ENCODE data around the gene CEP78.
A peak's percentile ranks its signal among the peaks of the same experiment; 100 is the strongest.
"Not testable (repeated sequence)": the region's sequence is repeated elsewhere in the genome, so short reads cannot be mapped to it uniquely, and the experiment has no call there.

CEP78 gene

DNA sequence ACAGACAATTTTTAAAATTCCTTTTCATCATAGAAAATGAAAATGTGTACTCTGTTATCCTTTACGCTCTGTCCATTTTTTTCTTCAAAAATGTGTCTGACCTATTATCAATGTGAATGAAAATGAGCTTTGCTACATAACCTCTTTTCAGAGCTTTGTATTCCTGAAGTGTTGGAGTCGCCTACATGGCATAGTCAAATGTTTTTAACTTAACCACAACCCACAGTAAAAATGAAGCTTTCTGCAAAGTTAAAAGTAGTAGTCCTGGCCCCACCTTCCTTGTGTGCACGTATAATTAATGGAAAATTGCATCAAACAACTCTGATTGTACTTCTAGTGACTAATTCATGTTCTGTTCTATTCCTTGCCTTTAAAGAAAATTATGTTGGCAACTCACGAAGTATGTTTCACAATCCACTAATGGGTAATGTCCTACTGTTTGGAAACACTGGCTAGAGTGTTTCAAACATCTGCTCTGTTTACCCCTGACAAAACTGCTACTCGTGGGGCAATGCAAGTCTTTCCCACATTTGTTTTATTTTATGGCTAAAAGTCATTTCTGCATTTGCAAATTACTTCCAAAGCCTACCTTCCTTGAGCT, 42.4 kb downstream of the CEP78 start:
- no peak overlapping the region for H3K27ac ChIP-seq (ENCODE audit: poor library complexity, severe bottlenecking)
- no peak for DNase-seq (ENCODE audit: low spot score)
- no peaks in the 10 kb centered on the region for H3K27me3 ChIP-seq (ENCODE audit: insufficient read depth, poor library complexity, severe bottlenecking)
- TF ChIP-seq, protein P1, sequence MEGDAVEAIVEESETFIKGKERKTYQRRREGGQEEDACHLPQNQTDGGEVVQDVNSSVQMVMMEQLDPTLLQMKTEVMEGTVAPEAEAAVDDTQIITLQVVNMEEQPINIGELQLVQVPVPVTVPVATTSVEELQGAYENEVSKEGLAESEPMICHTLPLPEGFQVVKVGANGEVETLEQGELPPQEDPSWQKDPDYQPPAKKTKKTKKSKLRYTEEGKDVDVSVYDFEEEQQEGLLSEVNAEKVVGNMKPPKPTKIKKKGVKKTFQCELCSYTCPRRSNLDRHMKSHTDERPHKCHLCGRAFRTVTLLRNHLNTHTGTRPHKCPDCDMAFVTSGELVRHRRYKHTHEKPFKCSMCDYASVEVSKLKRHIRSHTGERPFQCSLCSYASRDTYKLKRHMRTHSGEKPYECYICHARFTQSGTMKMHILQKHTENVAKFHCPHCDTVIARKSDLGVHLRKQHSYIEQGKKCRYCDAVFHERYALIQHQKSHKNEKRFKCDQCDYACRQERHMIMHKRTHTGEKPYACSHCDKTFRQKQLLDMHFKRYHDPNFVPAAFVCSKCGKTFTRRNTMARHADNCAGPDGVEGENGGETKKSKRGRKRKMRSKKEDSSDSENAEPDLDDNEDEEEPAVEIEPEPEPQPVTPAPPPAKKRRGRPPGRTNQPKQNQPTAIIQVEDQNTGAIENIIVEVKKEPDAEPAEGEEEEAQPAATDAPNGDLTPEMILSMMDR (IDR thresholded peaks at IDR 0.05; ENCODE audit: poor library complexity, severe bottlenecking), result no peak
- H3K36me3 ChIP-seq (ENCODE audit: low read depth), result no peaks in the 10 kb centered on the region
- no peak overlapping the region for H3K4me3 ChIP-seq (ENCODE audit: severe bottlenecking)
- H3K4me1 ChIP-seq (ENCODE audit: insufficient read depth, poor library complexity, severe bottlenecking), result peaks cover 14% of the 10 kb centered on the region
- no peaks in the 10 kb centered on the region for H3K9me3 ChIP-seq (ENCODE audit: severe bottlenecking)
- ATAC-seq (ENCODE audit: low read depth), result peak; percentile 89

GRCh38 chr9:78278801-78279200, 42.9 kb downstream of the CEP78 start:
- no peaks in the 10 kb centered on the region for H3K36me3 ChIP-seq (ENCODE audit: low read depth)
- no peaks in the 10 kb centered on the region for H3K9me3 ChIP-seq (ENCODE audit: severe bottlenecking)
- TF ChIP-seq, protein P1 (IDR thresholded peaks at IDR 0.05; ENCODE audit: poor library complexity, severe bottlenecking), result no peak
- H3K4me1 ChIP-seq (ENCODE audit: insufficient read depth, poor library complexity, severe bottlenecking), result peaks cover 14% of the 10 kb centered on the region
- H3K4me3 ChIP-seq (ENCODE audit: severe bottlenecking), result no peak overlapping the region
- H3K27ac ChIP-seq (ENCODE audit: poor library complexity, severe bottlenecking), result no peak overlapping the region
- no peaks in the 10 kb centered on the region for H3K27me3 ChIP-seq (ENCODE audit: insufficient read depth, poor library complexity, severe bottlenecking)
- DNase-seq (ENCODE audit: low spot score) (no peak), ATAC-seq (ENCODE audit: low read depth) (no peak)

GRCh38 chr9:78280982-78281668, 45.2 kb downstream of the CEP78 start:
- H3K27me3 ChIP-seq (ENCODE audit: insufficient read depth, poor library complexity, severe bottlenecking), result no peaks in the 10 kb centered on the region
- DNase-seq (ENCODE audit: low spot score), result no peak
- no peaks in the 10 kb centered on the region for H3K9me3 ChIP-seq (ENCODE audit: severe bottlenecking)
- no peak overlapping the region for H3K4me3 ChIP-seq (ENCODE audit: severe bottlenecking)
- TF ChIP-seq, protein P1 (IDR thresholded peaks at IDR 0.05; ENCODE audit: poor library complexity, severe bottlenecking), result no peak
- no peaks in the 10 kb centered on the region for H3K36me3 ChIP-seq (ENCODE audit: low read depth)
- H3K27ac ChIP-seq (ENCODE audit: poor library complexity, severe bottlenecking), result no peak overlapping the region
- ATAC-seq (ENCODE audit: low read depth), result 0 out of 3 replicates have a peak, but pooled peaks have one; percentile 25
- peaks cover 14% of the 10 kb centered on the region for H3K4me1 ChIP-seq (ENCODE audit: insufficient read depth, poor library complexity, severe bottlenecking)

GRCh38 chr9:78284181-78284580, 48.3 kb downstream of the CEP78 start:
- not testable (repeated sequence) for H3K27ac ChIP-seq (ENCODE audit: poor library complexity, severe bottlenecking); H3K9me3 ChIP-seq (ENCODE audit: severe bottlenecking); DNase-seq (ENCODE audit: low spot score); H3K36me3 ChIP-seq (ENCODE audit: low read depth); H3K4me3 ChIP-seq (ENCODE audit: severe bottlenecking); H3K27me3 ChIP-seq (ENCODE audit: insufficient read depth, poor library complexity, severe bottlenecking); ATAC-seq (ENCODE audit: low read depth)
- H3K4me1 ChIP-seq (ENCODE audit: insufficient read depth, poor library complexity, severe bottlenecking), result peaks cover 11% of the 10 kb centered on the region

DNA sequence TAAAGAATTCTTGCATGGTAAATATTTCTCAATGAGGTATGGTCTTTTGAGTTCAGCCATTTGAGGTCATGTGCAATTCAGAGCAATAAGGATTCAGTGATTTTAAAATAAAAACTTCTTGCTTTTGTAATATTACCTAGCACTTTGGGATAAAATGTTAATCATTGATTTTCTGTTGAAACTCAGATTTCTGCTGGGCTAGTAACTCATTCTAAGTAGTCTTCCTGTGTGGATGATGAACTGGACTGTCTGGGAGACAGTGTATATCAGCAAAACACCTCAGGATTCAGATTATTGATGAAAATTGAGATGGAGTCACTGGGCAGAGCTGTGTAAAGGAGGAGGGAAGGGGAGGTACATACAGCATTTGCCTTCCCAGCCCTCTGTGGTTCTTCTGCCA, 50.2 kb downstream of the CEP78 start:
- H3K27ac ChIP-seq (ENCODE audit: poor library complexity, severe bottlenecking), result no peak overlapping the region
- TF ChIP-seq, protein P1 (IDR thresholded peaks at IDR 0.05; ENCODE audit: poor library complexity, severe bottlenecking), result no peak
- H3K4me1 ChIP-seq (ENCODE audit: insufficient read depth, poor library complexity, severe bottlenecking), result peaks cover 11% of the 10 kb centered on the region
- H3K4me3 ChIP-seq (ENCODE audit: severe bottlenecking), result no peak overlapping the region
- no peaks in the 10 kb centered on the region for H3K9me3 ChIP-seq (ENCODE audit: severe bottlenecking)
- no peaks in the 10 kb centered on the region for H3K27me3 ChIP-seq (ENCODE audit: insufficient read depth, poor library complexity, severe bottlenecking)
- H3K36me3 ChIP-seq (ENCODE audit: low read depth), result no peaks in the 10 kb centered on the region
- no peak for ATAC-seq (ENCODE audit: low read depth)
- DNase-seq (ENCODE audit: low spot score), result no peak

Measured in RWPE2 (cell line).